Measurements from ENCODE around the gene TMEM183A.

GRCh38 chr1:202959276-202959620, 47.9 kb upstream of the TMEM183A start:
- no peak for TF ChIP-seq POLR2A (IDR thresholded peaks at IDR 0.05; ENCODE audit: low read depth, low read length)
- no peak for TF ChIP-seq POLR2AphosphoS5 (IDR thresholded peaks at IDR 0.05; ENCODE audit: low read depth, low read length)
- TF ChIP-seq TAF1 (IDR thresholded peaks at IDR 0.05; ENCODE audit: borderline replicate concordance, low read depth, low read length), result no peak
